Activated T-cell treated with anti-CD3 and anti-CD28 coated beads, Interleukin-2, amount 50 U/mL, for 4 hours (primary cell): Measurements from ENCODE around the gene TAC3. TPM values are rescaled to one million over a fixed set of nuclear protein-coding genes. Genes with fewer than 3 reads are reported as not detected.

Experiments
- ATAC-seq, 2 donors: fragments of 200-7000 bp; cut with Tn5 transposase; one replicate each; pipeline ENCODE4 v1.10.0; 2021
- DNase-seq: peaks from one replicate; pipeline ENCODE4 v3.0.0-alpha.2; 2020
- H3K27me3 Mint-ChIP-seq: one replicate; pipeline ENCODE4 v1.8.0; 2021; ENCODE audit warnings: low read depth, mixed read lengths
- H3K36me3 Mint-ChIP-seq: one replicate; pipeline ENCODE4 v1.8.0; 2022; ENCODE audit warnings: mixed read lengths; ENCODE audit not compliant: insufficient read depth
- H3K4me1 Mint-ChIP-seq: one replicate; pipeline ENCODE4 v1.8.0; 2021; ENCODE audit warnings: low read depth, mixed read lengths
- H3K4me3 Mint-ChIP-seq: one replicate; pipeline ENCODE4 v1.8.0; 2021; ENCODE audit warnings: mild to moderate bottlenecking, moderate library complexity, mixed read lengths
- H3K9me3 Mint-ChIP-seq: one replicate; pipeline ENCODE4 v1.8.0; 2021; ENCODE audit warnings: mixed read lengths
- total RNA-seq, 3 donors: library from RNA; stranded (reverse); gene quantifications; one replicate each; pipeline ENCODE4 v1.2.1, GENCODE V29; 2021

Gene TAC3
- total RNA-seq, 3 donors from 2014 or later, result 0.43 TPM; not detected in 2

DNA sequence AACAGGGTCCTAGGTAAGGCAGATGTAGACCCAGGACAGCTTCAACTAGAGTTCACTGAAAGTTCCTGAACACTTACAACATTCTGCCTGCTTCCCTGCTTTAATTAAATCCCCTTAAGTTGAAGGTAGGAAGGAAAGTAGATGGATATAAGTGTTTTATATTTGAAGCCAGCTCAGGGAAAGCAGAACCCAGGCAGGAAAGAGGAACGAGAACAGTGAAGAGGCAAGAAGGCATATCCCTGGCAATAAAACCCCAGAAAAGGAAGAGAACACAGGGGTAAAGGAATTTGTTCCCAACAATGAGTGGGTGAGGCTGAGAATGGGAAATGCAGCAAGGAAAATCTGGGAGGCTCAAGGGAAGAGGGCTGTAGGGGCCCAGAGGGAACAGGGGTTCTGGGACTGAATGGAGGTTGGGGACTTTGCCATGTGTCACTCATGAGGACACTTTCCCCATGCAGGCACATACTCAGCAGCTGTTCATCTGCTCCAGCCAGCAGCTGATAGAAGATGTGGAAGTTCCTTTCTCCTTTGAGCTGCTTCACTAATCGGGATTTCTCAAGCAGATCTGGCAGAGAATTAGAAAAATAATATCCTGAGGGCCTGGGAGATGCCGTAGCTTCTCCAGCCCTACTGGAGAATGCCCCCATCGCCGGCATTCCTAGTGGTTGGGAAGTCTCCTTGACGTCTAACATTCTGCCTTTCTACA lies 29.9 kb upstream of the TAC3 start:
- Mint-ChIP-seq H3K36me3 (no peaks in the 10 kb centered on the region), H3K4me1 (peaks cover 25% of the 10 kb centered on the region), H3K27me3 (no peaks in the 10 kb centered on the region), H3K9me3 (no peaks in the 10 kb centered on the region), H3K4me3 (no peak overlapping the region)
- ATAC-seq (no peak), DNase-seq (no peak)

DNA sequence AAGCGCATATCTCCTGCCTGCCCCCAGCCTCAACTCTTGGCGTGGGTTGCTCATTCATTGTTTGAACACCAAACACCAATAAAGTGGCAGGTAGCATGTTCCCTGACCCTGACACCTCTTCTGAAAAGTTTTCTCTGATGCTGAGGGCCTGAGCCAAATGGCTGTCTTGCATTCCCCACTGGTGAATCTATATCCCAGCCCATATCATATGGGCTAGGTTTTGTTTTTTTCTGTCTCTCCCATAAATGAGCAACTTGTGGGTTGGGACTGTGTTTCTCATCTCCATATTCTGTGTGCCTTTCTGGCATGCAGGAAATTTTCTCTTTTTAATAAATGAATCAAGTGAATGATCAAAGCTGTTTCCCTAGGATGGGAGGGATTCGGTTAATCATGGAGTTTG lies 28.6 kb upstream of the TAC3 start:
- DNase-seq (no peak), ATAC-seq (no peak)
- no peaks in the 10 kb centered on the region for H3K9me3 Mint-ChIP-seq
- no peak overlapping the region for H3K4me3 Mint-ChIP-seq
- H3K36me3 Mint-ChIP-seq, result no peaks in the 10 kb centered on the region
- no peaks in the 10 kb centered on the region for H3K27me3 Mint-ChIP-seq
- H3K4me1 Mint-ChIP-seq, result peaks cover 25% of the 10 kb centered on the region

- H3K4me1 Mint-ChIP-seq, result peaks cover 25% of the 10 kb centered on the region
- DNase-seq (no peak), ATAC-seq (no peak)
- no peak overlapping the region for H3K4me3 Mint-ChIP-seq
- no peaks in the 10 kb centered on the region for H3K9me3 Mint-ChIP-seq
- H3K27me3 Mint-ChIP-seq, result no peaks in the 10 kb centered on the region
- no peaks in the 10 kb centered on the region for H3K36me3 Mint-ChIP-seq
Measured at GRCh38 chr12:57044468-57044867, 28.1 kb upstream of the TAC3 start.

DNA sequence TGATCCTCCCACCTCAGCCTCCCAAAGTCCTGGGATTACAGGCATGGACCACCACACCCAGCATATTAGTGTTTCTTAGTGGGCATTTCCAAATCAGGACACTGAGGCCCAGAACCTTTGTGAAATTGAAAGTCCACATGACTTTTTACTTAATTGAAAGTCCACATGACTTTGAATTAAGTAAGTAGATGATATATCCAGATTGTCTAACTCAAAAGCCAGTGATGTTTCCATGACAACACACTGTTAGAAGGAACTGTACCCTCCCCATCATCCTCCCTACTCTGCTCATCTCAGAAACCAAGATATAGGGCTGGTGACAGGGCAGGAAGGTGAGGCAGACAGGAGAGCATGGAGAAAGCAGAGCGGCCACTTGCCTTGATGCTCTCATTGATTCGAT lies 26.4 kb upstream of the TAC3 start:
- ATAC-seq, result no peak

DNA sequence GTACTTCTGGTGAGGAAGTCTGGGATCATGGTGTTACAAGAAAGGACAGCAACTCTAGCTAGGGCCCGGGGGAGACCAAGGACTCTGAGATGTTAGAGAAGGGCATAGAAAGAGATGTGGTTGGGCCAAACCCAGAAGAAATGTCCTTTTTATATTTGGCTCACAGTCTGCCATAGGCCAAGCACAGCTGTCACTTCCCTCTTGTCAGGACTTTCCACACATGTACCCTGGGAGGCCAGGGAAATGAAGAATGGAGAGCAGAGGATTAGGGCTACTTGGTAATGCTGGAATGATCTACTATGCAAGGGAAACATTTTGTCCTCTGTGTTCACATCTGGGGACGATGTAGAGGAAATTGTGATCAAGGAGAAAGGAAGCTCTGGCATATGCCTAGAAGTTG lies 24.4 kb upstream of the TAC3 start:
- peaks cover 6% of the 10 kb centered on the region for H3K4me1 Mint-ChIP-seq
- no peaks in the 10 kb centered on the region for H3K9me3 Mint-ChIP-seq
- H3K36me3 Mint-ChIP-seq, result no peaks in the 10 kb centered on the region
- H3K27me3 Mint-ChIP-seq, result no peaks in the 10 kb centered on the region
- DNase-seq (no peak), ATAC-seq (no peak)
- no peak overlapping the region for H3K4me3 Mint-ChIP-seq

More for the DNA sequence above, 26.4 kb upstream of the TAC3 start:
- DNase-seq, result no peak
- no peaks in the 10 kb centered on the region for H3K36me3 Mint-ChIP-seq
- no peaks in the 10 kb centered on the region for H3K27me3 Mint-ChIP-seq
- no peak overlapping the region for H3K4me3 Mint-ChIP-seq
- peaks cover 23% of the 10 kb centered on the region for H3K4me1 Mint-ChIP-seq
- H3K9me3 Mint-ChIP-seq, result no peaks in the 10 kb centered on the region

- no peaks in the 10 kb centered on the region for H3K36me3 Mint-ChIP-seq
- DNase-seq (no peak), ATAC-seq (no peak)
- H3K4me1 Mint-ChIP-seq, result peaks cover 4% of the 10 kb centered on the region
- no peak overlapping the region for H3K4me3 Mint-ChIP-seq
- H3K27me3 Mint-ChIP-seq, result no peaks in the 10 kb centered on the region
- H3K9me3 Mint-ChIP-seq, result no peaks in the 10 kb centered on the region
Measured at GRCh38 chr12:57040211-57040610, 23.9 kb upstream of the TAC3 start.

- Mint-ChIP-seq H3K27me3 (no peaks in the 10 kb centered on the region), H3K36me3 (no peaks in the 10 kb centered on the region), H3K9me3 (no peaks in the 10 kb centered on the region), H3K4me1 (peaks cover 4% of the 10 kb centered on the region), H3K4me3 (no peak overlapping the region)
- ATAC-seq, result no peak
- no peak for DNase-seq
Measured at GRCh38 chr12:57039016-57039798, 22.9 kb upstream of the TAC3 start.

GRCh38 chr12:57037264-57037663 lies 20.9 kb upstream of the TAC3 start:
- Mint-ChIP-seq H3K4me3 (no peak overlapping the region), H3K4me1 (peaks cover 4% of the 10 kb centered on the region), H3K9me3 (no peaks in the 10 kb centered on the region), H3K36me3 (no peaks in the 10 kb centered on the region), H3K27me3 (no peaks in the 10 kb centered on the region)
- ATAC-seq (no peak), DNase-seq (no peak)

- Mint-ChIP-seq H3K27me3 (no peaks in the 10 kb centered on the region), H3K9me3 (no peaks in the 10 kb centered on the region), H3K4me3 (no peak overlapping the region), H3K4me1 (peaks cover 24% of the 10 kb centered on the region), H3K36me3 (no peaks in the 10 kb centered on the region)
- DNase-seq (no peak), ATAC-seq (no peak)
Measured at GRCh38 chr12:57033431-57033830, 17.1 kb upstream of the TAC3 start.

DNA sequence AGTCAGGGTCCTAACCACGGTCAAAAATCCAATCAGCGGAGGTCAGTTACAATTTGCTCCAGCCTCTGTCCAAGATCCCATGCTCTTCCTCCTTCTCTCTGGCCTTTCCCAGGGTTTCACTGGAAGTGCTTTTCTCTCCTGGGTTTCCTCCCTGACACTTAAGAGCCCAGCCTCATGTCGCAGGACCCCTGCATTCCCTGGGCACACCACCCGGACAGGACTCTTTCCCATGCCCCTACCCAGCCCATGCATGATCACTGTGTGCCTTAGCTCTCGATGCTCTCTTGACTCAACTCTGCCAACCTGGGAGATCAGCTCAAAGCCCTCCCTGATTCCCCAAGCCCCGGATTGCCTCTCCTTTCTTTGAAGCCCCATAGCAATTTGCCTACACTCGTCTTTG lies 15.5 kb upstream of the TAC3 start:
- Mint-ChIP-seq H3K4me1 (peaks cover 39% of the 10 kb centered on the region), H3K4me3 (no peak overlapping the region), H3K27me3 (no peaks in the 10 kb centered on the region), H3K9me3 (no peaks in the 10 kb centered on the region), H3K36me3 (no peaks in the 10 kb centered on the region)
- no peak for ATAC-seq
- no peak for DNase-seq

DNA sequence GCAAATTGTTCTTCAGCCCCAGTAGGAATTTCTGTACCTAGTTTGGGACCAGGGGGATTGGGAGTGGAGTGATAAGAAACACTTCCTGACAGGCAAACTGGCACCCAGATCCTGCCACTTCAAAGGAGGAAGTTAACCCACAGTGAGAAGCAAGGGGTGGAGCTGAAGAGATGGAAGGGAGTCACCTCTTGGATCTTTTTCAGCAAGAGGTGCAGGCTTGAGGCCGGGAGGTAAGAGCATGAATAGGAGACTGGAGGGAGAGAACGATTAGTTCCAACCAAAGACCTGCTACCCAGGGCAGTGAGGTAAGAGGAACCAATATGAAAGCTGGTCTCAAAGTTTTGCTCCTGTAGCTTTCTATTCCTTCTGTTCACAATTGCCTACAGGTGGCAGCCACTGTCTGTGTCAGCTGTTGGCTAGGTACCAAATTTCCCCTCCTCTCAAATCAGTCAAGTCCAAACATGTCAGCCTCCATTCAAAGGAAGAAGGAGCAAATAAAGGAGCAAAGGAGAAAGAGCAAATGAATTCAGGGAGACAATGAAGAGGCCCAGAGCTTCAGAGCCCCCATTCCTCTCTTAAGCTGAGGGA lies 14.9 kb upstream of the TAC3 start:
- peak overlapping the region; percentile 22 for H3K4me3 Mint-ChIP-seq
- DNase-seq, result no peak
- no peaks in the 10 kb centered on the region for H3K9me3 Mint-ChIP-seq
- H3K36me3 Mint-ChIP-seq, result no peaks in the 10 kb centered on the region
- peaks cover 45% of the 10 kb centered on the region for H3K4me1 Mint-ChIP-seq
- no peaks in the 10 kb centered on the region for H3K27me3 Mint-ChIP-seq
- ATAC-seq, result peak in 1 of 2 donors; percentile 24

DNA sequence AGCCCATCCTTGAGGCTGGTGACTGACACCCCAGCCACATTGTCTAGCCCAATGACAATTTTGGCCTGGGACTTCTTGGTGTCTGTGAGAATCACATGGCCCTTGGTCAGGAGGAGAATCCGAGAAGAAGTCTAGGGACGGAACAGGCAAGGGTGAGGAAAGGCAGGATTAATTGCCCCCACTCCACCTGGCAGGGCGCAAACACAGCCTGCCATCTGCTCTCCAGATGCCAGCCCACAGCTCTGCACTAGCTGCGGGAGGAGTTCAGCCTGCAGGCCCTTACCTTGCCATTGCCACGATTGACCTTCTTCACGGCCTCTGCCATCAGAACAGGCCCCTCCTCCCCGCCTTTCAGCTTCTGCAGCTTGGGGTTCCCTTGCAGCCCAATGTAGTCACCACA lies 13.1 kb upstream of the TAC3 start:
- Mint-ChIP-seq H3K4me3 (no peak overlapping the region), H3K36me3 (no peaks in the 10 kb centered on the region), H3K9me3 (no peaks in the 10 kb centered on the region), H3K27me3 (no peaks in the 10 kb centered on the region), H3K4me1 (peaks cover 48% of the 10 kb centered on the region)
- DNase-seq, result no peak
- no peak for ATAC-seq

- no peak for DNase-seq
- no peaks in the 10 kb centered on the region for H3K27me3 Mint-ChIP-seq
- H3K4me3 Mint-ChIP-seq, result no peak overlapping the region
- H3K9me3 Mint-ChIP-seq, result no peaks in the 10 kb centered on the region
- H3K36me3 Mint-ChIP-seq, result no peaks in the 10 kb centered on the region
- peaks cover 48% of the 10 kb centered on the region for H3K4me1 Mint-ChIP-seq
- ATAC-seq, result peak; percentile 52 to 64
Measured at GRCh38 chr12:57027805-57028153, 11.4 kb upstream of the TAC3 start.

DNA sequence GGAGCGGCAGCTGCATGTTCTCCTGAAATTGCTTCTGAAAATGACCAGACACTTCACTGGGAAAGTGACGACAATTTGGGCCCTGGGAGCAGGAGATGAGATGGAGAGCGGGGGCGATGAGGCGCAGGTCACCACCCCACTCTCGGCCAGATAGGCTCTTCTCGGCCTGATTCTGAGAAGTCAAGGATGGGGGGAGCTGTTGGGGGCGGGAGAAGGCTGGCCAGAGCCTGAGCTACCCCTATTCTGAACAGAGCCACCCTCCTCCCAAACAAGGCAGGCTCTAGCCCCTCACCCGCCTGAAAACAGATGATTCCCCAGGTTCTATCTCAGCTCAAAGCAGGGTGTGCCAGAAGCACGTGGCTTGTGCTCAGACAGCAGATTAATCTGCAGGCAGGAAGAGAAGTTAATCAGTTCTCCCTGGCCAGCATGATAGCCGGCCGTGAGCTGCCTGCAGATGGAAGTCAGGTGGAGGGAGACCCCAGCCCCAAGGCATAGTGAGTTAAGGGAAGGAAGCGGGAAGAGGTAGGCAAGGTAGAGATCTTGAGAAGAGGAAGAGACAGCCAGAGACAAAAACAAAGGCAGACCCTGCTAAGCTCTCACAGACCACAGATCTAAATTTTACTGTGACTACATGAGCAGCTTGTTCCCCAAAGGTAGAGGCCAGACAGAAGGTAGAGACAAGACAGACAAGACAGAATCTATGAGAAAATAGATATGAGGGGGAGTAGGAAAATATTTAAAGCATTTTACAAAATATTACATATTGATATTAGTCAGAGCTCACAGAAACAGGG lies 10.9 kb upstream of the TAC3 start:
- Mint-ChIP-seq H3K27me3 (no peaks in the 10 kb centered on the region), H3K4me1 (peaks cover 48% of the 10 kb centered on the region), H3K36me3 (no peaks in the 10 kb centered on the region), H3K4me3 (peak overlapping the region; percentile 48), H3K9me3 (no peaks in the 10 kb centered on the region)
- peak; percentile 64 to 70 for ATAC-seq
- DNase-seq, result no peak
